Diencephalon (tissue), 1 donor: ENCODE data around the gene GPR157. TPM values are rescaled to one million over a fixed set of nuclear protein-coding genes. Genes with fewer than 3 reads are reported as not detected.

ENCODE experiments used
- small RNA-seq: library from RNA; depleted of rRNA; stranded (forward); fragments of <200 nt; gene quantifications from one replicate; pipeline ENCODE3, GENCODE V24; 2014
- total RNA-seq: library from RNA; depleted of rRNA; stranded (reverse); fragments of >200 nt; gene quantifications from one replicate; pipeline ENCODE4 v1.2.3, GENCODE V29; 2014

Gene GPR157
- total RNA-seq, result 0.69 TPM

GRCh38 chr1:9128520-9129265, at the start of gene GPR157:
Gene GPR157, minus strand, starts transcription at chr1:9129102. Its CDS starts 75 bp downstream, at chr1:9129027.

GRCh38 chr1:9069326-9070100, 59.4 kb downstream of the GPR157 start, which contains the start of gene SLC2A5:
Gene SLC2A5, minus strand, starts transcription at chr1:9069635. Its CDS starts 99 bp downstream, at chr1:9069536.

Small RNAs within 50 kb of the gene (small RNA-seq; reads per million reads assigned to genes)
- gene RF00424, result not detected

Other genes starting within 250 kb of the GPR157 start
- gene CA6, start 183.2 kb downstream of the GPR157 start, total RNA-seq, result not detected
- gene SLC2A7, start 102.7 kb downstream of the GPR157 start, total RNA-seq, result not detected
- gene SLC2A5, start 59.5 kb downstream of the GPR157 start, total RNA-seq, result 2.8 TPM
- gene H6PD, start 105.7 kb upstream of the GPR157 start, total RNA-seq, result 9.5 TPM
- 3.7 TPM for gene SPSB1, start 163.8 kb upstream of the GPR157 start, total RNA-seq